HG03575 (cell line): Measurements from ENCODE around the gene RGP1.

Source experiments
- ATAC-seq: cut with Tn5 transposase; IDR thresholded peaks from one replicate; pipeline ENCODE4 v1.9.1; 2021; ENCODE audit not compliant: unreplicated experiment, insufficient number of reproducible peaks, low FRiP score; ENCODE audit errors: extremely low read depth

The RGP1 gene

GRCh38 chr9:35748858-35749514 is at the start of gene RGP1, which contains the start of gene GBA2:
RGP1 (plus strand) TSS chr9:35749287; CDS start chr9:35749756, 469 bp downstream.
GBA2 (minus strand) TSS chr9:35749228; CDS start chr9:35748704, 524 bp downstream.
- ATAC-seq = no peak

GRCh38 chr9:35700031-35700430 is 49.1 kb upstream of the RGP1 start:
- ATAC-seq = no peak

GRCh38 chr9:35700942-35701341 is 48.1 kb upstream of the RGP1 start:
- ATAC-seq = no peak

- ATAC-seq = no peak
Measured at GRCh38 chr9:35702696-35703095, 46.4 kb upstream of the RGP1 start.

GRCh38 chr9:35703906-35704672 is 45.0 kb upstream of the RGP1 start:
- no peak for ATAC-seq

GRCh38 chr9:35705372-35705771 is 43.7 kb upstream of the RGP1 start:
- ATAC-seq = no peak

- ATAC-seq = no peak
Measured at GRCh38 chr9:35705836-35706430, 43.2 kb upstream of the RGP1 start.

GRCh38 chr9:35706951-35707350 is 42.1 kb upstream of the RGP1 start:
- ATAC-seq = no peak

- no peak for ATAC-seq
Measured at GRCh38 chr9:35708146-35708545, 40.9 kb upstream of the RGP1 start.

- ATAC-seq = no peak
Measured at GRCh38 chr9:35710818-35711500, 38.1 kb upstream of the RGP1 start.

GRCh38 chr9:35711501-35712428 is 37.3 kb upstream of the RGP1 start:
- ATAC-seq = no peak

- no peak for ATAC-seq
Measured at GRCh38 chr9:35712762-35713400, 36.2 kb upstream of the RGP1 start.

GRCh38 chr9:35713578-35713977 is 35.5 kb upstream of the RGP1 start:
- ATAC-seq = no peak

- ATAC-seq = no peak
Measured at GRCh38 chr9:35714123-35714522, 35.0 kb upstream of the RGP1 start.

GRCh38 chr9:35714579-35715252 is 34.4 kb upstream of the RGP1 start:
- ATAC-seq = no peak

- no peak for ATAC-seq
Measured at GRCh38 chr9:35716230-35716629, 32.9 kb upstream of the RGP1 start.

- no peak for ATAC-seq
Measured at GRCh38 chr9:35717132-35717870, 31.8 kb upstream of the RGP1 start.
